NB4 (cell line): ENCODE measurements around the gene LRRC3B.

Source experiments
- DNase-seq: peaks from one replicate; pipeline ENCODE4 v3.0.0; 2010; ENCODE audit warnings: low read depth
- H3K4me3 ChIP-seq: one replicate; pipeline ENCODE4 v1.5.1; 2011; ENCODE audit warnings: mild to moderate bottlenecking, low read depth, low read length, moderate library complexity
- CTCF ChIP-seq: IDR thresholded peaks from one replicate; pipeline ENCODE4 v1.5.1; 2012; ENCODE audit warnings: low read depth, low read length
- MYC ChIP-seq: IDR thresholded peaks from 2 replicates; pipeline ENCODE4 v1.6.1; 2011; ENCODE audit warnings: low read depth, low read length
- POLR2A ChIP-seq: IDR thresholded peaks from 2 replicates; pipeline ENCODE4 v1.6.1; 2011; ENCODE audit warnings: mild to moderate bottlenecking; ENCODE audit not compliant: insufficient read length; ENCODE audit errors: extremely low read depth
- TF ChIP-seq, protein P1 (sequence below): IDR thresholded peaks from 2 replicates; pipeline ENCODE4 v1.6.1; 2011; ENCODE audit warnings: low read depth, low read length

The LRRC3B gene

GRCh38 chr3:26721047-26721446, 98.5 kb downstream of the LRRC3B start:
- H3K4me3 ChIP-seq, result no peak overlapping the region
- no peak for TF ChIP-seq CTCF
- TF ChIP-seq, protein P1, sequence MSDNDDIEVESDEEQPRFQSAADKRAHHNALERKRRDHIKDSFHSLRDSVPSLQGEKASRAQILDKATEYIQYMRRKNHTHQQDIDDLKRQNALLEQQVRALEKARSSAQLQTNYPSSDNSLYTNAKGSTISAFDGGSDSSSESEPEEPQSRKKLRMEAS, result no peak
- TF ChIP-seq MYC, result no peak
- no peak for TF ChIP-seq POLR2A
- DNase-seq, result no peak

- TF ChIP-seq CTCF (no peak), MYC (no peak)
- TF ChIP-seq, protein P1, result no peak
- no peak overlapping the region for H3K4me3 ChIP-seq
- DNase-seq, result no peak
Observed at GRCh38 chr3:26731843-26732242, 109.3 kb downstream of the LRRC3B start.

DNA sequence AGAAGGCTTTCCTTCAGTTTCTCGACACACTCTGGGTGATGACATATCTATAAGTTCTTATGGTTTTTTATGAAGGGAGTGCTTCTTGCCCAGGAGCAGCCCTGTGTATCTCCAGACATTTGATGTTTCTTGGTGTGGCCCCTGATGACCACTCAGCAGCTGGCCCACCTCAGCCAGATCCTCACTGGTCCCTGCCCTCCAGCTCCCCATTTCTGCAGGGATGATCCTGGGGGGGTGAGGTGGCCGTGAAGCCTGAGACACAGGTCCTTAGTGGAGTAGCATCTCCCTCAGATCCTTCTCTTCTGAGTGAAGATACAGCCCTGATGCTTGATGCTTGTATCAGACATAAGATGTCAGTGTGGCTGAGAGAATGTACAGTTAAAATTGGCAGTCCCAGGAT, 127.7 kb downstream of the LRRC3B start:
- H3K4me3 ChIP-seq, result no peak overlapping the region
- no peak for DNase-seq
- no peak for TF ChIP-seq CTCF

DNA sequence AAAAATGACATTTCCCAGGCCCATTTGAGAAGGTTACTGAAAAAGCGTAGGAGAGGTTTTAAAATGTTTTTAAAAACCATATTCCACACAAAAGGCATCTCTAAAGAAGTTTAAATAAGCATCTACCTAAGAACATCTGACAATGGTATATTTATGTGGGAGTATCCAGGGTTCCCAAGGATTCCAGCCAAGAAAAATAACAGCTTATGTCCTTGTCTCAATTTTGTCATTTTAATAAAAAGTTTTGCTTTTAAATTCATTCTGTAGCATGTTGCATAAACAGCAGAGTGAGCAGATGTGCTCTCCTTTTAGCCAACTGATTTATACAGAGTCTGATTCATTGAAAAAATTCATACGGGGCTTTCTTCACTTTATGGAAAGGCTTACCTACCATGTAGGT, 129.9 kb downstream of the LRRC3B start:
- no peak overlapping the region for H3K4me3 ChIP-seq
- DNase-seq, result no peak
- TF ChIP-seq, protein P1, result no peak
- TF ChIP-seq POLR2A (no peak), MYC (no peak), CTCF (no peak)

- DNase-seq, result no peak
- TF ChIP-seq, protein P1, result no peak
- no peak for TF ChIP-seq MYC
- TF ChIP-seq CTCF, result no peak
- no peak for TF ChIP-seq POLR2A
- no peak overlapping the region for H3K4me3 ChIP-seq
Observed at GRCh38 chr3:26753095-26753494, 130.5 kb downstream of the LRRC3B start.

DNA sequence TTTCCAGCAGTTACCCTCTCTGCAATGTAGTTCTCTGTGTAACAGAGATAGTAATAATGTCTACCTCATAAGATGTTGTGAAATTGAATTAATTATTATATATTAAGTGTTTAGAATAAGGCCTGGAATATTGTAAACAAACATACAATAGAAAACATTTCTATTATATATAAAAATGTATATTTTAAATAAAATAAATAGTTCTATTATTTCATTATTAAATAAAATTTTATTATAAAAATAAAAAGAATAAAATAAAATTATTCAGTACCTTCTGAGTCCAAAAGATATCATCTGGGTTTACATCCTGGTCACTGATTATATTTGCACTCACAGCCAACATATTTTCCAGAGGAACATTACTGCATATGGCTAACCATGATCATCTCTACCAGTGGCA, 135.4 kb downstream of the LRRC3B start:
- DNase-seq, result no peak
- TF ChIP-seq CTCF (no peak), POLR2A (no peak), MYC (no peak)
- TF ChIP-seq, protein P1, result no peak
- no peak overlapping the region for H3K4me3 ChIP-seq
